Measurements from ENCODE around the gene PRKCB.

The PRKCB gene

DNA sequence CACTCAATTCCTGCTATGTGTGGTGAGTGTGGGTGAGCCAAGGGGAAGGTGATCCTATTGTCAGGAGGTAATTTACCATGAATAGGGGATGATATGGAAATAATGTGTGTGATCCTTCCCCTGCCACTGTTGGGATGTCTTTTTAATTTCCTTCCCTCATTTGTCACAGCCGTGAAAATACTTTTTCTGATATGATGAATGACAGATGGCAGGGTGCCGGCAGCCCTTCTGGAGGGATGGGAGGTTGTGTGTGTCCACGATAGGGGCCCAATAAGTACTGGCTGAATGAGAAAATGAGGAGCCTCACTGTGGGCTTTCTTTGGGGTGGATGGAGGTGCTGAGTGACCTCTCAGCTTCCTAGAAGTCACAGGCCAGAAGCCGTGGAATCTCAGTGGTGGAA, 109.5 kb downstream of the PRKCB start (continued):
- TF ChIP-seq ZNF518A (tag by site-specific recombination; conservative IDR thresholded peaks at IDR 0.05; ENCODE audit: low read depth) = no peak
- TF ChIP-seq ZNF2 (tag by site-specific recombination; IDR thresholded peaks at IDR 0.05) = no peak
- TF ChIP-seq YY1 (tag by site-specific recombination; IDR thresholded peaks at IDR 0.05) = no peak
- no peak for TF ChIP-seq ZBTB17 (tag by site-specific recombination; IDR thresholded peaks at IDR 0.05)
- no peak for TF ChIP-seq ZNF24 (tag by site-specific recombination; IDR thresholded peaks at IDR 0.05)
- no peak for TF ChIP-seq ZNF677 (tag by site-specific recombination; IDR thresholded peaks at IDR 0.05)

DNA sequence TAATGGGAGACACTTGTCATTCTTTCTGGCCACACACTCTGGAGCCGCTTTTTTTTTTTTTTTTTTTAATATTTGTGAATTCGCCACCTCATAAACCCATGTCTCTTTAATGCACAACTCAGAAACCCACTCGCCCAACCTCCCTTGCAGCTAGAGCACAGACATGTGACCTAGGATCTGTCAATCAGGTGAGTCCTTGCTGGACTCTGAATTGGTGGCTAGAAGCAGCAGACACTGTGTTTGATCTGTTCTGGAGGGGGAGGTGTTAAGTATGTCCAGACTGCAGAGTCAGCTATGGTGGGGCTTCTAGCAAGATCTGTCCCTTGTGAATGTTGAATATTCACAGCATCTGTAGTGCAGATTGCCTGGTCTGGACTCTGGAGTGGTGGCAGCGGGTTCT, 112.1 kb downstream of the PRKCB start:
- Histone ChIP-seq H3K4me3 (ENCODE audit: low read depth, low read length) (no peak overlapping the region), H3K27ac (ENCODE audit: extremely low read depth, low read depth, low read length) (no peak overlapping the region), H3K36me3 (ENCODE audit: control insufficient read depth in 2 of 2, insufficient read depth in 1 of 2, low read length in 2 of 2) (no peaks in the 10 kb centered on the region), H3K9me3 (ENCODE audit: control insufficient read depth, insufficient read depth, low read depth, low read length) (no peaks in the 10 kb centered on the region), H3K4me1 (ENCODE audit: control insufficient read depth, insufficient read depth, low read length) (no peaks in the 10 kb centered on the region)
- CTCF ChIA-PET = no interaction called here
- no peak for TF ChIP-seq ZNF76 (tag by site-specific recombination; IDR thresholded peaks at IDR 0.05; ENCODE audit: borderline replicate concordance, low read depth)
- no peak for TF ChIP-seq ZNF324 (tag by site-specific recombination; IDR thresholded peaks at IDR 0.05)
- no peak for TF ChIP-seq ZFP69B (tag by site-specific recombination; IDR thresholded peaks at IDR 0.05)
- TF ChIP-seq ZNF354C (tag by site-specific recombination; IDR thresholded peaks at IDR 0.05; ENCODE audit: borderline replicate concordance, low read depth) = no peak
- no peak for TF ChIP-seq GLI2 (tag by site-specific recombination; IDR thresholded peaks at IDR 0.05; ENCODE audit: borderline replicate concordance, low read depth)
- TF ChIP-seq, protein P1, sequence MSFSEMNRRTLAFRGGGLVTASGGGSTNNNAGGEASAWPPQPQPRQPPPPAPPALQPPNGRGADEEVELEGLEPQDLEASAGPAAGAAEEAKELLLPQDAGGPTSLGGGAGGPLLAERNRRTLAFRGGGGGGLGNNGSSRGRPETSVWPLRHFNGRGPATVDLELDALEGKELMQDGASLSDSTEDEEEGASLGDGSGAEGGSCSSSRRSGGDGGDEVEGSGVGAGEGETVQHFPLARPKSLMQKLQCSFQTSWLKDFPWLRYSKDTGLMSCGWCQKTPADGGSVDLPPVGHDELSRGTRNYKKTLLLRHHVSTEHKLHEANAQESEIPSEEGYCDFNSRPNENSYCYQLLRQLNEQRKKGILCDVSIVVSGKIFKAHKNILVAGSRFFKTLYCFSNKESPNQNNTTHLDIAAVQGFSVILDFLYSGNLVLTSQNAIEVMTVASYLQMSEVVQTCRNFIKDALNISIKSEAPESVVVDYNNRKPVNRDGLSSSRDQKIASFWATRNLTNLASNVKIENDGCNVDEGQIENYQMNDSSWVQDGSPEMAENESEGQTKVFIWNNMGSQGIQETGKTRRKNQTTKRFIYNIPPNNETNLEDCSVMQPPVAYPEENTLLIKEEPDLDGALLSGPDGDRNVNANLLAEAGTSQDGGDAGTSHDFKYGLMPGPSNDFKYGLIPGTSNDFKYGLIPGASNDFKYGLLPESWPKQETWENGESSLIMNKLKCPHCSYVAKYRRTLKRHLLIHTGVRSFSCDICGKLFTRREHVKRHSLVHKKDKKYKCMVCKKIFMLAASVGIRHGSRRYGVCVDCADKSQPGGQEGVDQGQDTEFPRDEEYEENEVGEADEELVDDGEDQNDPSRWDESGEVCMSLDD (tag by site-specific recombination; IDR thresholded peaks at IDR 0.05) = no peak
- no peak for TF ChIP-seq ZNF223 (tag by site-specific recombination; IDR thresholded peaks at IDR 0.05)
- no peak for TF ChIP-seq ZNF239 (tag by site-specific recombination; IDR thresholded peaks at IDR 0.05)
- TF ChIP-seq ZNF610 (tag by site-specific recombination; IDR thresholded peaks at IDR 0.05; ENCODE audit: borderline replicate concordance) = no peak
- TF ChIP-seq KLF9 (tag by site-specific recombination; IDR thresholded peaks at IDR 0.05; ENCODE audit: low read depth) = no peak
- POLR2A ChIA-PET = no interaction called here

GRCh38 chr16:23948949-23949411, 113.2 kb downstream of the PRKCB start:
- POLR2A ChIA-PET = interaction anchor here (0.6 kb wide), 1 partner anchor 140 kb away, joined by 3 read pairs; no protein-coding TSS in a partner anchor
- H3K36me3 ChIP-seq (ENCODE audit: control insufficient read depth in 2 of 2, insufficient read depth in 1 of 2, low read length in 2 of 2) = no peaks in the 10 kb centered on the region
- no peak overlapping the region for H3K4me3 ChIP-seq (ENCODE audit: low read depth, low read length)
- H3K9me3 ChIP-seq (ENCODE audit: control insufficient read depth, insufficient read depth, low read depth, low read length) = no peaks in the 10 kb centered on the region
- TF ChIP-seq HOXA7 (CRISPR knock-in tag; IDR thresholded peaks at IDR 0.05; ENCODE audit: borderline replicate concordance) (no peak), BCL6B (tag by site-specific recombination; IDR thresholded peaks at IDR 0.05) (no peak), CTCF (tag by site-specific recombination; IDR thresholded peaks at IDR 0.05) (no peak), ZNF292 (tag by site-specific recombination; IDR thresholded peaks at IDR 0.05; ENCODE audit: borderline replicate concordance, low read depth) (no peak), ZNF658 (tag by site-specific recombination; IDR thresholded peaks at IDR 0.05) (no peak), ZNF629 (tag by site-specific recombination; IDR thresholded peaks at IDR 0.05) (no peak)
- H3K4me1 ChIP-seq (ENCODE audit: control insufficient read depth, insufficient read depth, low read length) = no peaks in the 10 kb centered on the region
- no peak overlapping the region for H3K27ac ChIP-seq (ENCODE audit: extremely low read depth, low read depth, low read length)
- CTCF ChIA-PET = interaction anchor here (0.7 kb wide), 1 partner anchor 62 kb away, joined by 3 read pairs; no protein-coding TSS in a partner anchor

Measured in HEK293 (cell line).